GM12892 (cell line): ENCODE measurements around the gene GFPT1.

ENCODE experiments used
- POLR2A ChIP-seq: IDR thresholded peaks from 2 replicates; pipeline ENCODE4 v1.6.1; 2011; ENCODE audit warnings: low read depth, low read length, control low read depth
- POLR2AphosphoS5 ChIP-seq: IDR thresholded peaks from 2 replicates; pipeline ENCODE4 v1.6.1; 2011; ENCODE audit warnings: low read depth, low read length, control low read depth
- TAF1 ChIP-seq: IDR thresholded peaks from 2 replicates; pipeline ENCODE4 v1.6.1; 2011; ENCODE audit warnings: low read depth, mild to moderate bottlenecking, control low read depth, low read length, borderline replicate concordance

- no peak for TF ChIP-seq POLR2A
- no peak for TF ChIP-seq POLR2AphosphoS5
- TF ChIP-seq TAF1, result no peak
Measured at GRCh38 chr2:69411120-69411519, 24.1 kb upstream of the GFPT1 start.
